NCI-H524 (cell line): ENCODE results near the gene ZNF473.

Source experiments
- DNase-seq, 2 experiments: peaks; one replicate each; lab custom pipeline; 2025; lab: John Stamatoyannopoulos, UW

The ZNF473 gene

GRCh38 chr19:50003810-50004419 is 21.9 kb upstream of the ZNF473 start:
- DNase-seq = no peak

GRCh38 chr19:50005428-50005827 is 20.4 kb upstream of the ZNF473 start:
- DNase-seq = no peak

- DNase-seq = no peak
Observed at GRCh38 chr19:50007170-50007569, 18.6 kb upstream of the ZNF473 start.

- no peak for DNase-seq
Observed at GRCh38 chr19:50007947-50008346, 17.9 kb upstream of the ZNF473 start.

GRCh38 chr19:50008532-50008931 is 17.3 kb upstream of the ZNF473 start:
- DNase-seq = no peak

GRCh38 chr19:50016225-50016807 is 9.5 kb upstream of the ZNF473 start:
- DNase-seq = no peak

GRCh38 chr19:50020481-50020880 is 5.3 kb upstream of the ZNF473 start:
- DNase-seq = no peak

GRCh38 chr19:50022823-50023222 is 3.0 kb upstream of the ZNF473 start:
- no peak for DNase-seq

GRCh38 chr19:50024719-50025021 is 1.1 kb upstream of the ZNF473 start:
- no peak for DNase-seq

GRCh38 chr19:50025022-50025793 is 597 bp upstream of the ZNF473 start, which contains the start of gene VRK3:
VRK3 (minus strand) TSS chr19:50025372; CDS start chr19:50016162, 9,210 bp downstream.
- peak; percentile 100 for DNase-seq

GRCh38 chr19:50026550-50026906 is 723 bp downstream of the ZNF473 start:
- DNase-seq = no peak

- no peak for DNase-seq
Observed at GRCh38 chr19:50030225-50030624, 4.4 kb downstream of the ZNF473 start.

GRCh38 chr19:50030937-50031336 is 5.1 kb downstream of the ZNF473 start:
- no peak for DNase-seq

- DNase-seq = no peak
Observed at GRCh38 chr19:50036908-50037307, 11.1 kb downstream of the ZNF473 start.

GRCh38 chr19:50039968-50040367 is 14.2 kb downstream of the ZNF473 start:
- no peak for DNase-seq

- no peak for DNase-seq
Observed at GRCh38 chr19:50040967-50041366, 15.2 kb downstream of the ZNF473 start.

- DNase-seq = no peak
Observed at GRCh38 chr19:50042363-50043024, 16.7 kb downstream of the ZNF473 start.

- no peak for DNase-seq
Observed at GRCh38 chr19:50043967-50044366, 18.2 kb downstream of the ZNF473 start.

- no peak for DNase-seq
Observed at GRCh38 chr19:50044922-50045321, 19.1 kb downstream of the ZNF473 start.

GRCh38 chr19:50046649-50047503 is 21.1 kb downstream of the ZNF473 start:
- peak; percentile 8 to 40 for DNase-seq

- DNase-seq = no peak
Observed at GRCh38 chr19:50047671-50048070, 21.9 kb downstream of the ZNF473 start.
